Mesenchymal stem cell (in vitro differentiated cells and primary cell): ENCODE measurements around the gene MINK1.

ENCODE experiments used
- DNase-seq: peaks from one replicate; pipeline ENCODE4 v3.0.0-alpha.2; 2013
- H2AFZ ChIP-seq: one replicate; pipeline ENCODE4 v1.6.1; 2013; ENCODE audit warnings: low read depth, mild to moderate bottlenecking, control low read depth, inconsistent platforms, low read length, moderate library complexity
- H2AK5ac ChIP-seq: 2 replicates; pipeline ENCODE4 v1.6.1; 2013; ENCODE audit warnings: low read length, moderate library complexity, mild to moderate bottlenecking, inconsistent platforms; ENCODE audit not compliant: severe bottlenecking
- H2BK120ac ChIP-seq: one replicate; pipeline ENCODE4 v1.6.1; 2013; ENCODE audit warnings: low read depth, mild to moderate bottlenecking, inconsistent platforms, low read length, moderate library complexity
- H2BK12ac ChIP-seq, 2 experiments: one replicate each; pipeline ENCODE4 v1.6.1; 2013; ENCODE audit warnings: inconsistent platforms in 2 of 2, low read length in 2 of 2, mild to moderate bottlenecking in 2 of 2, moderate library complexity in 2 of 2, control low read depth in 1 of 2
- H2BK15ac ChIP-seq: one replicate; pipeline ENCODE4 v1.6.1; 2013; ENCODE audit warnings: mild to moderate bottlenecking, low read depth, inconsistent platforms; ENCODE audit not compliant: poor library complexity, severe bottlenecking
- H2BK5ac ChIP-seq: 2 replicates; pipeline ENCODE4 v1.6.1; 2013; ENCODE audit warnings: low read depth, mild to moderate bottlenecking, low read length, control low read depth, inconsistent platforms; ENCODE audit not compliant: poor library complexity, severe bottlenecking
- H3K14ac ChIP-seq, 2 experiments: one replicate each; pipeline ENCODE4 v1.6.1; 2013; ENCODE audit warnings: inconsistent platforms in 2 of 2, low read length in 2 of 2, control low read depth in 1 of 2, mild to moderate bottlenecking in 1 of 2, moderate library complexity in 1 of 2
- H3K18ac ChIP-seq, 2 experiments: one replicate each; pipeline ENCODE4 v1.6.1; 2013; ENCODE audit warnings: inconsistent platforms in 2 of 2, low read length in 2 of 2, control low read depth in 1 of 2, low read depth in 1 of 2, mild to moderate bottlenecking in 1 of 2
- H3K23ac ChIP-seq, 2 experiments: one replicate each; pipeline ENCODE4 v1.6.1; 2013; ENCODE audit warnings: inconsistent platforms in 2 of 2, low read length in 2 of 2, mild to moderate bottlenecking in 2 of 2, moderate library complexity in 2 of 2, control low read depth in 1 of 2
- H3K27ac ChIP-seq: 2 replicates; pipeline ENCODE4 v1.5.1; 2013; ENCODE audit warnings: mild to moderate bottlenecking, moderate library complexity, low read length, control low read depth, inconsistent platforms; ENCODE audit not compliant: poor library complexity, severe bottlenecking
- H3K27me3 ChIP-seq, 2 experiments: 2 replicates each; pipeline versions ENCODE4 v1.6.1 to v1.7.0; 2013; ENCODE audit warnings: low read length in 2 of 2, mild to moderate bottlenecking in 2 of 2, moderate library complexity in 2 of 2, control low read depth in 1 of 2, inconsistent platforms in 1 of 2; ENCODE audit not compliant: control insufficient read depth in 1 of 2, insufficient read depth in 1 of 2
- H3K36me3 ChIP-seq, 2 experiments: 2 replicates each; pipeline versions ENCODE4 v1.6.1 to v1.7.0; 2013; ENCODE audit warnings: low read length in 2 of 2, control low read depth in 1 of 2, inconsistent platforms in 1 of 2, low read depth in 1 of 2, mild to moderate bottlenecking in 1 of 2; ENCODE audit not compliant: insufficient read depth in 2 of 2, control insufficient read depth in 1 of 2
- H3K4ac ChIP-seq, 2 experiments: one replicate each; pipeline ENCODE4 v1.6.1; 2013; ENCODE audit warnings: inconsistent platforms in 2 of 2, low read length in 2 of 2, mild to moderate bottlenecking in 2 of 2, moderate library complexity in 2 of 2, control low read depth in 1 of 2, low read depth in 1 of 2
- H3K4me1 ChIP-seq: 2 replicates; pipeline ENCODE4 v1.6.1; 2013; ENCODE audit warnings: low read depth, low read length, control low read depth; ENCODE audit not compliant: control insufficient read depth, insufficient read depth
- H3K4me2 ChIP-seq: 2 replicates; pipeline ENCODE4 v1.6.1; 2013; ENCODE audit warnings: low read length, mild to moderate bottlenecking, inconsistent platforms; ENCODE audit not compliant: poor library complexity, severe bottlenecking
- H3K4me3 ChIP-seq, 2 experiments: 2 replicates each; pipeline versions ENCODE4 v1.5.1 to v1.7.0; 2013; ENCODE audit warnings: low read length in 2 of 2, mild to moderate bottlenecking in 2 of 2, control low read depth in 1 of 2, low read depth in 1 of 2; ENCODE audit not compliant: insufficient read depth in 1 of 2
- H3K79me1 ChIP-seq: replicated peaks from 2 replicates; pipeline ENCODE4 v1.6.1; 2013; ENCODE audit warnings: mild to moderate bottlenecking, control low read depth, low read length, inconsistent platforms; ENCODE audit not compliant: poor library complexity, severe bottlenecking
- H3K9ac ChIP-seq: 2 replicates; pipeline ENCODE4 v1.7.0; 2013; ENCODE audit warnings: mild to moderate bottlenecking, low read length, moderate library complexity
- H3K9me3 ChIP-seq: 2 replicates; pipeline ENCODE4 v1.7.0; 2013; ENCODE audit warnings: mild to moderate bottlenecking, low read length; ENCODE audit not compliant: control insufficient read depth
- H4K8ac ChIP-seq: one replicate; pipeline ENCODE4 v1.6.1; 2013; ENCODE audit warnings: inconsistent platforms, mild to moderate bottlenecking, low read length, moderate library complexity
- H4K91ac ChIP-seq: one replicate; pipeline ENCODE4 v1.6.1; 2013; ENCODE audit warnings: mild to moderate bottlenecking, low read length, inconsistent platforms
- WGBS: methylation state at CpG from one replicate; pipeline ENCODE4 v1.1.7; 2013; ENCODE audit warnings: mixed read lengths; 5-methylcytosine and 5-hydroxymethylcytosine counted together

MINK1 gene

DNA sequence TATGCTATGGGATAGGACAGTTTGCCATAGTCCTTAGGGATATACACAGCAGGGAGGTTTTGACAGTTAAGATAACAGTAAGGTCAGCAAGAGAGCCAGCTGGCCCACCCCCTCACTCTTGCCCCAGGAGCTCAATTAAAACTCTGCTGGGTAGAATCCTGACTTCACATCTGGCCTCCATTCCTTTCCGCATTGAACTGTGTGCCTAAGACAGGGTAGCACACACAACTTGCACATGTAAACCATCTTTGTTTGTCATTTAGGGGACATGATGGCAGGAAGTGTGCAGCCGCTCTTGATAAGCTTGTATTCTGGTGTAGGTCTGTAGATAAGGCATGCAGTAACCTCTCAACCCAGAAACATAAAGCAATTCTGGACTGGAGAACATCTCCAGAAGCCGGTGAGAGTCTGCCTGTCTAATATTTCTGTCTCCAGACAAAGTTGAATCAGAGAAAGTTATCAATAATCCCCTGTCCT lies 5.2 kb downstream of the MINK1 start:
- DNase-seq = no peak
- H3K9me3 ChIP-seq = no peaks in the 10 kb centered on the region
- no peak overlapping the region for H4K91ac ChIP-seq
- no peak overlapping the region for H2BK15ac ChIP-seq
- no peak overlapping the region for H3K4me3 ChIP-seq
- H3K27ac ChIP-seq = no peak overlapping the region
- H3K23ac ChIP-seq = no peak overlapping the region
- H2AK5ac ChIP-seq = no peak overlapping the region
- H3K27me3 ChIP-seq = no peaks in the 10 kb centered on the region
- no peak overlapping the region for H2AFZ ChIP-seq
- H3K9ac ChIP-seq = no peak overlapping the region
- H3K79me1 ChIP-seq = peaks cover 19% of the 10 kb centered on the region
- 81% methylated on average over 3 of the region's 3 CpGs for WGBS
- H3K4ac ChIP-seq = no peak overlapping the region
- peaks cover 12% of the 10 kb centered on the region for H3K4me1 ChIP-seq
- no peak overlapping the region for H3K4me2 ChIP-seq
- H2BK5ac ChIP-seq = no peak overlapping the region
- H4K8ac ChIP-seq = no peak overlapping the region
- no peak overlapping the region for H2BK12ac ChIP-seq
- H2BK120ac ChIP-seq = no peak overlapping the region
- H3K36me3 ChIP-seq = peaks cover 0 to 4% of the 10 kb centered on the region in 2 experiments
- no peak overlapping the region for H3K14ac ChIP-seq
- no peak overlapping the region for H3K18ac ChIP-seq

DNA sequence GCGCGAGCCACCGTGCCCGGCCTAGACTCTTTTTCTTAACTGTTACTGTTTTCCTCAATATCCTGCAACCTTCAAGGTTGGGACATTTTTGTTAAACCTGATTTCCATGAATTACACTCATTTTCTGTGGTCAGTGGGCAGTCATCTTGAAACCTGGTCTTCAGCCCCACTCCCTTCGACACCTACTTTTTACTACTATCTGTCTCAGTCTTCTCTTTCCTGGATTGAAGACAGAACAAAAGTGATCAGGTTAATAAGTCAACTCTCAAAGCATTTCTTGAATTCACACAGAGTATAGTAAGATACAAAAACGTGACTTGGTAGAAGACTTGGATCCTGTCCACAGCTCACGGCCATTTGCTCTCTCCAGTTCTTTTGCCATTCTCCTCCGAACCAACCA lies 6.1 kb downstream of the MINK1 start:
- no peak overlapping the region for H3K27ac ChIP-seq
- no peak overlapping the region for H2BK5ac ChIP-seq
- H3K27me3 ChIP-seq = no peaks in the 10 kb centered on the region
- H3K79me1 ChIP-seq = peaks cover 22% of the 10 kb centered on the region
- H2AK5ac ChIP-seq = no peak overlapping the region
- H3K9ac ChIP-seq = no peak overlapping the region
- H3K36me3 ChIP-seq = peaks cover 0 to 7% of the 10 kb centered on the region in 2 experiments
- no peaks in the 10 kb centered on the region for H3K9me3 ChIP-seq
- no peak overlapping the region for H2BK12ac ChIP-seq
- H2AFZ ChIP-seq = no peak overlapping the region
- H2BK120ac ChIP-seq = no peak overlapping the region
- no peak overlapping the region for H3K14ac ChIP-seq
- DNase-seq = no peak
- 97% methylated on average over 8 of the region's 8 CpGs for WGBS
- H3K4me2 ChIP-seq = no peak overlapping the region
- no peak overlapping the region for H3K18ac ChIP-seq
- H3K4me3 ChIP-seq = no peak overlapping the region
- no peak overlapping the region for H2BK15ac ChIP-seq
- H3K4ac ChIP-seq = no peak overlapping the region
- H4K91ac ChIP-seq = no peak overlapping the region
- peaks cover 12% of the 10 kb centered on the region for H3K4me1 ChIP-seq
- H4K8ac ChIP-seq = no peak overlapping the region
- no peak overlapping the region for H3K23ac ChIP-seq

DNA sequence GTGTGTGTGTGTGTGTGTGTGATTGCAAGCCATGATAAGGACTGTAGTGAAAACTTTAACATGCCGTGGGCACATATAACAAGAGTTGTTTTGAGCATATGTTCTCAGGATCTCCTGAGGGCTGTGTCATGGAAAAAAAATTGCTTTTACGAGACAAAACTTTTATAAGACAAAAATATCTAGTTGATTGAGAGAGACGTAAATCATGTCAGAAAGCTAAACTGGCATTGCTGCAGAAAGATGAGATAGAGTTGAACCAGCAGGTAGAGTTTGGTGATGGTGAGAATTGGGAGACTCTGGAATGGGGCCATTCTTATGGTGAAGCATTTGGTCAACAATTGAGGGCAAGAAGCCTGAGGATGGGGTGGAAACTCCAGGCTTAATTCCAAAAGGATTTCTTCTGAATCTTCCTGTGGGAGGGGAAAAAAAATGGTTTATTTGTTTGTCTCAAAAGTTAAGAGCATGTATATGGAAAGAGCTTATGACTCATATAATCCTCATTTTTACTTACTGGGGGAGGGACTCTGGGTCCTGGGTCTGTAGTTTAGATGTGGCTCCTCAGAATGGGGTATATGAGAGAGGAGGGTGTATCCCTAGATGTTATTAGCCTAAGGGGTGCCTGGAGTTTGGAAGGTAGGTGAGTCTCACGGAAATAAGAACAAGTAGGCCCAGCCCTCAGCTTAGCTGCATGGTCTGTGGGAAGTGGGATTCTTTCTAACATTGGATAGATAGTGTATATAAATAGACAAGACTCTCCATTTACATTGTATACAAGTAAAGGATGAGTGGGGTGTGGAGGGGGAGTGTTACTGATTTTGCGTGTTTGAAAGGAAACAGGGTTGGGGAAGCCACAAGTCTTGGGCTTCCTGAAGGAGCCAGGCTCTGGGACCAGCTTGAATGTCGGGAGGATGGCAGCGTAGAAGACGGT lies 7.1 kb downstream of the MINK1 start:
- Histone ChIP-seq H3K4ac (no peak overlapping the region), H4K8ac (no peak overlapping the region), H3K9ac (no peak overlapping the region), H2BK12ac (no peak overlapping the region), H3K27ac (no peak overlapping the region), H2BK120ac (no peak overlapping the region), H2BK15ac (no peak overlapping the region), H3K79me1 (peaks cover 26% of the 10 kb centered on the region), H3K23ac (no peak overlapping the region), H2AFZ (no peak overlapping the region), H3K36me3 (peaks cover 0 to 7% of the 10 kb centered on the region in 2 experiments), H3K14ac (no peak overlapping the region), H3K4me2 (no peak overlapping the region), H3K4me3 (no peak overlapping the region), H3K27me3 (no peaks in the 10 kb centered on the region), H3K18ac (no peak overlapping the region), H2AK5ac (no peak overlapping the region), H4K91ac (no peak overlapping the region), H3K9me3 (no peaks in the 10 kb centered on the region), H3K4me1 (peaks cover 5% of the 10 kb centered on the region), H2BK5ac (no peak overlapping the region)
- DNase-seq = peak; percentile 68
- 88% methylated on average over 7 of the region's 8 CpGs for WGBS

DNA sequence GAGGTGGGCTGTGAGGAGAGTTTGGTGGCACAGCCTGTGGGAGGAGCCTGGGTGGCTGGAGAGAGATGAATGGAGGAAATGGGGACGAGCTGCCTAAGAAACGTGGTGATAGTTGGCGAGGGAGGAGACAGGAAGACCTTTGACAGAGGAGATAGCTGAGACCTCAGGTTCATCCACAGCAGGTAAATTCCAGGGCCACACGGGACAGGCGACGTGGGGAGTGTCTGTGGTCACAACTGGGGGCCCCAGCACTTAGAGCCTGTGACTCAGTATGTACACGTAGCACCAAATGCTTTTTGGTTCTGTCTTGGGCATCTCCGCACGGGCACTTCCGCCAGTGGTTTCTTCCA lies 7.7 kb downstream of the MINK1 start:
- Histone ChIP-seq H3K9ac (no peak overlapping the region), H3K14ac (no peak overlapping the region), H2BK5ac (no peak overlapping the region), H3K4me2 (no peak overlapping the region), H2AK5ac (no peak overlapping the region), H3K9me3 (no peaks in the 10 kb centered on the region), H3K23ac (no peak overlapping the region), H3K4me1 (peaks cover under 1% of the 10 kb centered on the region), H3K36me3 (peaks cover 0 to 7% of the 10 kb centered on the region in 2 experiments), H3K18ac (no peak overlapping the region), H2BK12ac (no peak overlapping the region), H4K8ac (no peak overlapping the region), H3K4me3 (no peak overlapping the region), H3K79me1 (peaks cover 29% of the 10 kb centered on the region), H2BK120ac (no peak overlapping the region), H2AFZ (no peak overlapping the region), H2BK15ac (no peak overlapping the region), H4K91ac (no peak overlapping the region), H3K4ac (no peak overlapping the region), H3K27ac (no peak overlapping the region), H3K27me3 (no peaks in the 10 kb centered on the region)
- DNase-seq = no peak
- 71% methylated on average over 10 of the region's 10 CpGs for WGBS
